HepG2 (cell line): ENCODE data around the gene FBN3. TPM values are rescaled to one million over a fixed set of nuclear protein-coding genes. Genes with fewer than 3 reads are reported as not detected.
A peak's percentile ranks its signal among the peaks of the same experiment; 100 is the strongest.

Experiments
- ARID5B ChIP-seq: IDR thresholded peaks from 2 replicates; pipeline ENCODE4 v1.4.0; 2020; ENCODE audit warnings: mild to moderate bottlenecking, missing genetic modification reagents
- HDAC1 ChIP-seq: sonication (generic); formaldehyde crosslinking; IDR thresholded peaks from 2 replicates; pipeline ENCODE4 v1.5.1; 2020; ENCODE audit warnings: mild to moderate bottlenecking, missing genetic modification reagents
- HDAC2 ChIP-seq: sonication (generic); formaldehyde crosslinking; IDR thresholded peaks from 2 replicates; pipeline ENCODE4 v1.4.0; 2020; ENCODE audit warnings: missing genetic modification reagents
- HNF4A ChIP-seq: sonication (generic); formaldehyde crosslinking; IDR thresholded peaks from 2 replicates; pipeline ENCODE4 v1.4.0; 2020; ENCODE audit warnings: missing genetic modification reagents
- HOXA3 ChIP-seq: sonication (generic); formaldehyde crosslinking; IDR thresholded peaks from 2 replicates; pipeline ENCODE4 v1.5.0; 2020; ENCODE audit warnings: missing genetic modification reagents
- MED1 ChIP-seq: sonication (generic); formaldehyde crosslinking; IDR thresholded peaks from 2 replicates; pipeline ENCODE4 v1.4.0; 2020; ENCODE audit warnings: missing genetic modification reagents
- MTA1 ChIP-seq: sonication (generic); formaldehyde crosslinking; IDR thresholded peaks from 2 replicates; pipeline ENCODE4 v1.4.0; 2020; ENCODE audit warnings: missing genetic modification reagents, mild to moderate bottlenecking, borderline replicate concordance
- PATZ1 ChIP-seq: sonication (generic); formaldehyde crosslinking; IDR thresholded peaks from 2 replicates; pipeline ENCODE4 v1.4.0; 2020; ENCODE audit warnings: missing genetic modification reagents
- PAXIP1 ChIP-seq: sonication (generic); formaldehyde crosslinking; conservative IDR thresholded peaks from 2 replicates; pipeline ENCODE4 v1.4.0; 2020; ENCODE audit warnings: mild to moderate bottlenecking, missing genetic modification reagents, moderate library complexity
- SALL1 ChIP-seq: sonication (generic); formaldehyde crosslinking; IDR thresholded peaks from 2 replicates; pipeline ENCODE4 v1.8.0; 2022; ENCODE audit warnings: mild to moderate bottlenecking, missing genetic modification reagents
- SKIL ChIP-seq: sonication (generic); formaldehyde crosslinking; IDR thresholded peaks from 2 replicates; pipeline ENCODE4 v1.8.0; 2022; ENCODE audit warnings: missing genetic modification reagents, mild to moderate bottlenecking, moderate library complexity, borderline replicate concordance
- SOX6 ChIP-seq, 2 experiments: fragments of 450-650 bp in 1 of 2; sonication (generic) in 1 of 2; formaldehyde crosslinking in 1 of 2; IDR thresholded peaks; 2 replicates each; pipeline versions ENCODE4 v1.4.0 to v1.6.1; 2017 to 2020; ENCODE audit warnings: antibody characterized with exemption in 1 of 2, mild to moderate bottlenecking in 1 of 2, missing genetic modification reagents in 1 of 2
- ZNF263 ChIP-seq: sonication (generic); formaldehyde crosslinking; IDR thresholded peaks from 2 replicates; pipeline ENCODE4 v1.4.0; 2020; ENCODE audit warnings: missing genetic modification reagents
- polyA plus RNA-seq, 8 experiments: library from polyadenylated mRNA; depleted of rRNA in 3 of 8; stranded (reverse) in 7 of 8; unstranded in 1 of 8; fragments of >200 nt; fragmentation: Illumina TruSeq in 4 of 8; extraction: Trizol in 4 of 8; gene quantifications; 2 replicates each; pipeline versions ENCODE4 v1.2.1 to v1.2.3, GENCODE V29; 2011 to 2016; ENCODE audit warnings: low read depth in 4 of 8, missing spikeins in 1 of 8, mixed read lengths in 1 of 8; ENCODE audit not compliant: insufficient read depth in 1 of 8
- total RNA-seq, 5 experiments: library from RNA; depleted of rRNA; stranded (reverse); fragments of >200 nt; fragmentation: Illumina TruSeq; extraction: Trizol; gene quantifications; 2 replicates each; pipeline ENCODE4 v1.2.3, GENCODE V29; 2016; ENCODE audit warnings: low read depth in 1 of 5
- TF ChIP-seq, protein P1 (sequence below): sonication (generic); formaldehyde crosslinking; IDR thresholded peaks from 2 replicates; pipeline ENCODE4 v1.4.0; 2020; ENCODE audit warnings: missing genetic modification reagents, borderline replicate concordance

The FBN3 gene
- total and polyA plus RNA-seq, 2 of the 13 experiments (the other 11 are each of a cell fraction or from before 2014, with no cell fraction given): 0.20 to 1.3 TPM

- TF ChIP-seq ARID5B (0 out of 2 replicates have a peak, but pooled peaks have one; percentile 7), SOX6 (IDR thresholded peaks at IDR 0.05) (no peak), SOX6 (CRISPR knock-in tag; IDR thresholded peaks at IDR 0.05) (peak; percentile 29; the same call in 1 of the 2 replicates), HDAC1 (CRISPR knock-in tag) (peak; percentile 49; the same call in 1 of the 2 replicates), HNF4A (CRISPR knock-in tag) (peak; percentile 66), ZNF263 (CRISPR knock-in tag) (peak; percentile 83), PAXIP1 (CRISPR knock-in tag) (peak; percentile 58; the same call in 1 of the 2 replicates), PATZ1 (CRISPR knock-in tag) (peak; percentile 23; the same call in 1 of the 2 replicates), MED1 (CRISPR knock-in tag) (0 out of 2 replicates have a peak, but pooled peaks have one; percentile 12), HDAC2 (CRISPR knock-in tag) (0 out of 2 replicates have a peak, but pooled peaks have one; percentile 23), MTA1 (peak; percentile 36; the same call in 1 of the 2 replicates), HOXA3 (CRISPR knock-in tag) (peak; percentile 39; the same call in 1 of the 2 replicates), SALL1 (CRISPR knock-in tag) (peak; percentile 45; the same call in 1 of the 2 replicates), SKIL (CRISPR knock-in tag) (0 out of 2 replicates have a peak, but pooled peaks have one; percentile 13)
- TF ChIP-seq, protein P1, sequence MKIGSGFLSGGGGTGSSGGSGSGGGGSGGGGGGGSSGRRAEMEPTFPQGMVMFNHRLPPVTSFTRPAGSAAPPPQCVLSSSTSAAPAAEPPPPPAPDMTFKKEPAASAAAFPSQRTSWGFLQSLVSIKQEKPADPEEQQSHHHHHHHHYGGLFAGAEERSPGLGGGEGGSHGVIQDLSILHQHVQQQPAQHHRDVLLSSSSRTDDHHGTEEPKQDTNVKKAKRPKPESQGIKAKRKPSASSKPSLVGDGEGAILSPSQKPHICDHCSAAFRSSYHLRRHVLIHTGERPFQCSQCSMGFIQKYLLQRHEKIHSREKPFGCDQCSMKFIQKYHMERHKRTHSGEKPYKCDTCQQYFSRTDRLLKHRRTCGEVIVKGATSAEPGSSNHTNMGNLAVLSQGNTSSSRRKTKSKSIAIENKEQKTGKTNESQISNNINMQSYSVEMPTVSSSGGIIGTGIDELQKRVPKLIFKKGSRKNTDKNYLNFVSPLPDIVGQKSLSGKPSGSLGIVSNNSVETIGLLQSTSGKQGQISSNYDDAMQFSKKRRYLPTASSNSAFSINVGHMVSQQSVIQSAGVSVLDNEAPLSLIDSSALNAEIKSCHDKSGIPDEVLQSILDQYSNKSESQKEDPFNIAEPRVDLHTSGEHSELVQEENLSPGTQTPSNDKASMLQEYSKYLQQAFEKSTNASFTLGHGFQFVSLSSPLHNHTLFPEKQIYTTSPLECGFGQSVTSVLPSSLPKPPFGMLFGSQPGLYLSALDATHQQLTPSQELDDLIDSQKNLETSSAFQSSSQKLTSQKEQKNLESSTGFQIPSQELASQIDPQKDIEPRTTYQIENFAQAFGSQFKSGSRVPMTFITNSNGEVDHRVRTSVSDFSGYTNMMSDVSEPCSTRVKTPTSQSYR: peak; percentile 41; the same call in 1 of the 2 replicates
Measured at GRCh38 chr19:8054169-8054568, 95.2 kb downstream of the FBN3 start (continued).
